IMR-90 (cell line): ENCODE measurements around the gene ZFPM1.

ENCODE experiments used
- BHLHE40 ChIP-seq: fragments of 150-350 bp; IDR thresholded peaks from 2 replicates; pipeline ENCODE4 v1.6.1; 2016; ENCODE audit warnings: mild to moderate bottlenecking, low read depth, low read length
- CEBPB ChIP-seq: IDR thresholded peaks from 2 replicates; pipeline ENCODE4 v1.6.1; 2012; ENCODE audit warnings: low read depth, low read length, improper control_type of control experiment
- CHD1 ChIP-seq: IDR thresholded peaks from 2 replicates; pipeline ENCODE4 v1.6.1; 2012; ENCODE audit warnings: low read depth, low read length, improper control_type of control experiment
- CTCF ChIP-seq: conservative IDR thresholded peaks from 2 replicates; pipeline ENCODE4 v1.5.1; 2012; ENCODE audit warnings: mild to moderate bottlenecking, low read depth, low read length, improper control_type of control experiment
- ELK1 ChIP-seq: fragments of 150-350 bp; IDR thresholded peaks from 2 replicates; pipeline ENCODE4 v1.6.1; 2016; ENCODE audit warnings: low read depth, mild to moderate bottlenecking, low read length, moderate library complexity, borderline replicate concordance
- FOS ChIP-seq: fragments of 150-350 bp; IDR thresholded peaks from 2 replicates; pipeline ENCODE4 v1.6.1; 2016; ENCODE audit warnings: low read depth, low read length
- MAZ ChIP-seq: IDR thresholded peaks from 2 replicates; pipeline ENCODE4 v1.6.1; 2012; ENCODE audit warnings: low read depth, mild to moderate bottlenecking, low read length, improper control_type of control experiment, moderate library complexity, borderline replicate concordance
- MXI1 ChIP-seq: IDR thresholded peaks from 2 replicates; pipeline ENCODE4 v1.6.1; 2012; ENCODE audit warnings: low read depth, mild to moderate bottlenecking, low read length, moderate library complexity, borderline replicate concordance
- NFE2L2 ChIP-seq: fragments of 150-350 bp; IDR thresholded peaks from 2 replicates; pipeline ENCODE4 v1.6.1; 2016; ENCODE audit warnings: low read depth, mild to moderate bottlenecking, low read length
- POLR2A ChIP-seq: IDR thresholded peaks from 2 replicates; pipeline ENCODE4 v1.6.1; 2012; ENCODE audit warnings: mild to moderate bottlenecking, low read depth, low read length
- RAD21 ChIP-seq: IDR thresholded peaks from 2 replicates; pipeline ENCODE4 v1.6.1; 2012; ENCODE audit warnings: low read length, improper control_type of control experiment
- RFX5 ChIP-seq: IDR thresholded peaks from 2 replicates; pipeline ENCODE4 v1.8.0; 2012; ENCODE audit warnings: low read depth, mild to moderate bottlenecking, low read length, moderate library complexity
- SMC3 ChIP-seq: fragments of 150-350 bp; IDR thresholded peaks from 2 replicates; pipeline ENCODE4 v1.6.1; 2016; ENCODE audit warnings: low read depth, mild to moderate bottlenecking, antibody characterized with exemption, low read length, moderate library complexity
- TF ChIP-seq, protein P1 (sequence below): fragments of 150-350 bp; IDR thresholded peaks from 2 replicates; pipeline ENCODE4 v1.6.1; 2017; ENCODE audit warnings: mild to moderate bottlenecking, antibody characterized with exemption, low read length, low read depth

GRCh38 chr16:88427376-88427775, 25.7 kb upstream of the ZFPM1 start:
- TF ChIP-seq CTCF: no peak
- TF ChIP-seq, protein P1, sequence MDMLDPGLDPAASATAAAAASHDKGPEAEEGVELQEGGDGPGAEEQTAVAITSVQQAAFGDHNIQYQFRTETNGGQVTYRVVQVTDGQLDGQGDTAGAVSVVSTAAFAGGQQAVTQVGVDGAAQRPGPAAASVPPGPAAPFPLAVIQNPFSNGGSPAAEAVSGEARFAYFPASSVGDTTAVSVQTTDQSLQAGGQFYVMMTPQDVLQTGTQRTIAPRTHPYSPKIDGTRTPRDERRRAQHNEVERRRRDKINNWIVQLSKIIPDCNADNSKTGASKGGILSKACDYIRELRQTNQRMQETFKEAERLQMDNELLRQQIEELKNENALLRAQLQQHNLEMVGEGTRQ: no peak
- no peak for TF ChIP-seq RAD21
- TF ChIP-seq POLR2A: no peak
- no peak for TF ChIP-seq BHLHE40
- no peak for TF ChIP-seq CEBPB
- no peak for TF ChIP-seq NFE2L2
- no peak for TF ChIP-seq RFX5
- no peak for TF ChIP-seq ELK1
- no peak for TF ChIP-seq MAZ
- no peak for TF ChIP-seq SMC3
- TF ChIP-seq CHD1: no peak
- no peak for TF ChIP-seq MXI1
- no peak for TF ChIP-seq FOS
